ENCODE data around the gene RBMS1. TPM values are rescaled to one million over a fixed set of nuclear protein-coding genes. Genes with fewer than 3 reads are reported as not detected.
"Not testable (repeated sequence)": the region's sequence is repeated elsewhere in the genome, so short reads cannot be mapped to it uniquely, and the experiment has no call there.

Gene RBMS1
- polyA plus RNA-seq, 1 donor (not counting 4 experiments of a cell fraction or from before 2014, with no cell fraction given), result 89.1 TPM

- no peak for FAIRE-seq
- H3K79me2 ChIP-seq (ENCODE audit: control insufficient read depth, insufficient read depth, low read length), result peaks cover 57% of the 10 kb centered on the region
- no peak overlapping the region for H3K27ac ChIP-seq (ENCODE audit: control insufficient read depth, insufficient read depth, low read length)
- no peak overlapping the region for H3K4me2 ChIP-seq (ENCODE audit: control insufficient read depth, extremely low read depth, insufficient read depth, low read depth, low read length)
- DNase-seq (ENCODE audit: low read depth, low spot score), result no peak
- H2AFZ ChIP-seq (ENCODE audit: control insufficient read depth, low read length), result no peak overlapping the region
- no peaks in the 10 kb centered on the region for H3K27me3 ChIP-seq (ENCODE audit: control insufficient read depth, extremely low read depth, insufficient read depth, low read length)
- no peaks in the 10 kb centered on the region for H3K9me3 ChIP-seq (ENCODE audit: control insufficient read depth, low read depth, low read length)
- peaks cover 0 to 4% of the 10 kb centered on the region in 2 experiments for H3K36me3 ChIP-seq (ENCODE audit: control insufficient read depth in 2 of 2, extremely low read depth in 1 of 2, insufficient read depth in 2 of 2, low read length in 2 of 2)
- dilution Hi-C loops (cut with MboI; ENCODE audit: extremely low pct_ligation_motif_present, low sequenced_read_pairs), result no loop called here
- H3K4me1 ChIP-seq (ENCODE audit: control insufficient read depth, extremely low read depth, insufficient read depth, low read length), result no peaks in the 10 kb centered on the region
- no peak overlapping the region for H3K4me3 ChIP-seq (ENCODE audit: control insufficient read depth in 2 of 3, extremely low read depth in 1 of 3, insufficient read depth in 2 of 3, low read depth in 1 of 3, low read length in 3 of 3)
- H3K9ac ChIP-seq (ENCODE audit: control insufficient read depth, extremely low read depth, insufficient read depth, low read length), result no peak overlapping the region
- no peaks in the 10 kb centered on the region for H4K20me1 ChIP-seq (ENCODE audit: control insufficient read depth, extremely low read depth, insufficient read depth, low read length)
- TF ChIP-seq EZH2 (IDR thresholded peaks at IDR 0.05; ENCODE audit: low read length), result no peak
- no peak for TF ChIP-seq CTCF (optimal IDR thresholded peaks at IDR 0.05 in 1 of 3, IDR thresholded peaks at IDR 0.05 in 1 of 3, conservative IDR thresholded peaks at IDR 0.05 in 1 of 3; ENCODE audit: extremely low read depth in 1 of 3, insufficient read depth in 2 of 3, low read length in 3 of 3)
- H3K9me1 ChIP-seq (ENCODE audit: control insufficient read depth, extremely low read depth, insufficient read depth, low read length), result no peaks in the 10 kb centered on the region
Measured at GRCh38 chr2:160450486-160450885, 43.1 kb downstream of the RBMS1 start.

GRCh38 chr2:160448821-160449220 lies 44.8 kb downstream of the RBMS1 start:
- H3K4me3 ChIP-seq (ENCODE audit: control insufficient read depth in 2 of 3, extremely low read depth in 1 of 3, insufficient read depth in 2 of 3, low read depth in 1 of 3, low read length in 3 of 3); DNase-seq (ENCODE audit: low read depth, low spot score); H3K27me3 ChIP-seq (ENCODE audit: control insufficient read depth, extremely low read depth, insufficient read depth, low read length); FAIRE-seq; H4K20me1 ChIP-seq (ENCODE audit: control insufficient read depth, extremely low read depth, insufficient read depth, low read length); H2AFZ ChIP-seq (ENCODE audit: control insufficient read depth, low read length); dilution Hi-C loops (cut with MboI; ENCODE audit: extremely low pct_ligation_motif_present, low sequenced_read_pairs); H3K27ac ChIP-seq (ENCODE audit: control insufficient read depth, insufficient read depth, low read length); H3K9me3 ChIP-seq (ENCODE audit: control insufficient read depth, low read depth, low read length); H3K9me1 ChIP-seq (ENCODE audit: control insufficient read depth, extremely low read depth, insufficient read depth, low read length); H3K36me3 ChIP-seq (ENCODE audit: control insufficient read depth in 2 of 2, extremely low read depth in 1 of 2, insufficient read depth in 2 of 2, low read length in 2 of 2); H3K9ac ChIP-seq (ENCODE audit: control insufficient read depth, extremely low read depth, insufficient read depth, low read length); H3K4me2 ChIP-seq (ENCODE audit: control insufficient read depth, extremely low read depth, insufficient read depth, low read depth, low read length); H3K4me1 ChIP-seq (ENCODE audit: control insufficient read depth, extremely low read depth, insufficient read depth, low read length): not testable (repeated sequence)
- peaks cover 50% of the 10 kb centered on the region for H3K79me2 ChIP-seq (ENCODE audit: control insufficient read depth, insufficient read depth, low read length)

GRCh38 chr2:160445673-160446072 lies 47.9 kb downstream of the RBMS1 start:
- DNase-seq (ENCODE audit: low read depth, low spot score) (no peak), FAIRE-seq (no peak)
- H3K9me3 ChIP-seq (ENCODE audit: control insufficient read depth, low read depth, low read length), result no peaks in the 10 kb centered on the region
- H3K4me3 ChIP-seq (ENCODE audit: control insufficient read depth in 2 of 3, extremely low read depth in 1 of 3, insufficient read depth in 2 of 3, low read depth in 1 of 3, low read length in 3 of 3), result no peak overlapping the region
- no peak overlapping the region for H3K4me2 ChIP-seq (ENCODE audit: control insufficient read depth, extremely low read depth, insufficient read depth, low read depth, low read length)
- no peak overlapping the region for H3K9ac ChIP-seq (ENCODE audit: control insufficient read depth, extremely low read depth, insufficient read depth, low read length)
- H3K4me1 ChIP-seq (ENCODE audit: control insufficient read depth, extremely low read depth, insufficient read depth, low read length), result no peaks in the 10 kb centered on the region
- no peaks in the 10 kb centered on the region for H3K27me3 ChIP-seq (ENCODE audit: control insufficient read depth, extremely low read depth, insufficient read depth, low read length)
- no peaks in the 10 kb centered on the region for H4K20me1 ChIP-seq (ENCODE audit: control insufficient read depth, extremely low read depth, insufficient read depth, low read length)
- H3K9me1 ChIP-seq (ENCODE audit: control insufficient read depth, extremely low read depth, insufficient read depth, low read length), result no peaks in the 10 kb centered on the region
- H2AFZ ChIP-seq (ENCODE audit: control insufficient read depth, low read length), result no peak overlapping the region
- H3K36me3 ChIP-seq (ENCODE audit: control insufficient read depth in 2 of 2, extremely low read depth in 1 of 2, insufficient read depth in 2 of 2, low read length in 2 of 2), result no peaks in the 10 kb centered on the region
- no peak for TF ChIP-seq CTCF (optimal IDR thresholded peaks at IDR 0.05 in 1 of 3, IDR thresholded peaks at IDR 0.05 in 1 of 3, conservative IDR thresholded peaks at IDR 0.05 in 1 of 3; ENCODE audit: extremely low read depth in 1 of 3, insufficient read depth in 2 of 3, low read length in 3 of 3)
- no peak for TF ChIP-seq EZH2 (IDR thresholded peaks at IDR 0.05; ENCODE audit: low read length)
- peaks cover 40% of the 10 kb centered on the region for H3K79me2 ChIP-seq (ENCODE audit: control insufficient read depth, insufficient read depth, low read length)
- H3K27ac ChIP-seq (ENCODE audit: control insufficient read depth, insufficient read depth, low read length), result no peak overlapping the region
- dilution Hi-C loops (cut with MboI; ENCODE audit: extremely low pct_ligation_motif_present, low sequenced_read_pairs), result no loop called here

Data from keratinocyte (primary cell).